Panc1 (cell line): ENCODE results near the gene CEP120. TPM values are rescaled to one million over a fixed set of nuclear protein-coding genes. Genes with fewer than 3 reads are reported as not detected.

ENCODE experiments used
- ATAC-seq: fragments of 200-7000 bp; cut with Tn5 transposase; 2 replicates; pipeline ENCODE4 v1.9.1; 2020; ENCODE audit warnings: mild to moderate bottlenecking, moderate library complexity
- BruUV-seq: library from RNA; stranded (reverse); fragments of 400-500 nt; replicated peaks from 2 replicates; lab custom pipeline; 2021; lab: Mats Ljungman, UMichigan
- CTCF ChIA-PET: fragments of 300-600 bp; sonication (Branson Sonifier 250); formaldehyde crosslinking; loops from one replicate; lab custom pipeline; 2022; ENCODE audit warnings: antibody characterized with exemption; lab: Charles Lee
- POLR2A ChIA-PET: fragments of 300-600 bp; sonication (Branson Sonifier 250); formaldehyde crosslinking; loops from one replicate; lab custom pipeline; 2022; ENCODE audit warnings: antibody characterized with exemption; lab: Charles Lee
- DNase-seq: peaks from one replicate; pipeline ENCODE4 v3.0.0-alpha.2; 2010; ENCODE audit warnings: low read depth, low spot score
- H3K27ac ChIP-seq: 2 replicates; pipeline ENCODE4 v1.5.1; 2011; ENCODE audit warnings: mild to moderate bottlenecking, low read length, inconsistent platforms
- H3K27me3 ChIP-seq: fragments of 200-500 bp; sonication (Bioruptor generic); 2 replicates; pipeline ENCODE4 v1.6.0; 2014; ENCODE audit warnings: low read length, inconsistent platforms; ENCODE audit not compliant: control insufficient read depth, insufficient read depth
- H3K36me3 ChIP-seq: fragments of 200-500 bp; sonication (Bioruptor generic); 2 replicates; pipeline ENCODE4 v1.5.1; 2014; ENCODE audit warnings: inconsistent platforms, mild to moderate bottlenecking, low read length, moderate library complexity; ENCODE audit not compliant: control insufficient read depth, insufficient read depth
- H3K4me1 ChIP-seq: 2 replicates; pipeline ENCODE4 v1.5.1; 2011; ENCODE audit warnings: inconsistent platforms, mild to moderate bottlenecking, low read length, moderate library complexity; ENCODE audit not compliant: control insufficient read depth, insufficient read depth
- H3K4me3 ChIP-seq, 2 experiments: 2 replicates each; pipeline ENCODE4 v1.5.1; 2011 to 2012; ENCODE audit warnings: low read depth in 2 of 2, low read length in 2 of 2, mild to moderate bottlenecking in 2 of 2, inconsistent platforms in 1 of 2, moderate library complexity in 1 of 2
- H3K9me3 ChIP-seq: fragments of 200-500 bp; sonication (Bioruptor generic); 2 replicates; pipeline ENCODE4 v1.5.1; 2014; ENCODE audit warnings: low read depth, mild to moderate bottlenecking, inconsistent platforms, low read length, moderate library complexity; ENCODE audit not compliant: control insufficient read depth, insufficient read depth
- CTCF ChIP-seq: fragments of 450-650 bp; IDR thresholded peaks from 2 replicates; pipeline ENCODE4 v1.5.1; 2017; ENCODE audit warnings: mild to moderate bottlenecking
- POLR2AphosphoS5 ChIP-seq: IDR thresholded peaks from 2 replicates; pipeline ENCODE4 v1.6.1; 2012; ENCODE audit warnings: mild to moderate bottlenecking, low read depth, low read length, moderate library complexity
- SIN3A ChIP-seq: IDR thresholded peaks from 2 replicates; pipeline ENCODE4 v1.6.1; 2012; ENCODE audit warnings: low read depth, mild to moderate bottlenecking, low read length, moderate library complexity, borderline replicate concordance; ENCODE audit not compliant: insufficient read depth
- TCF7L2 ChIP-seq: IDR thresholded peaks from 2 replicates; pipeline ENCODE4 v1.6.1; 2011; ENCODE audit warnings: mild to moderate bottlenecking, low read depth, low read length, inconsistent platforms
- in situ Hi-C: cut with HindIII; loops from 2 replicates; pipeline ENCODE4 v1.10.0; 2016; ENCODE audit warnings: low sequenced_read_pairs, low pct_unique_long_range_greater_than_20kb
- intact Hi-C: fragments of 100-400 bp; cut with micrococcal nuclease; formaldehyde crosslinking; loops from one replicate; pipeline ENCODE4 v1.10.0; 2022; ENCODE audit not compliant: unreplicated experiment
- total RNA-seq: library from RNA; stranded (reverse); gene quantifications from one replicate; pipeline ENCODE4 v1.2.1, GENCODE V29; 2021; ENCODE audit not compliant: unreplicated experiment
- TF ChIP-seq, protein P1 (sequence below), 2 experiments: IDR thresholded peaks; 2 replicates each; pipeline ENCODE4 v1.6.1; 2011 to 2012; ENCODE audit warnings: low read depth in 2 of 2, control low read depth in 1 of 2, low read length in 1 of 2, mild to moderate bottlenecking in 1 of 2, moderate library complexity in 1 of 2; ENCODE audit not compliant: insufficient read depth in 1 of 2

The CEP120 gene
- total RNA-seq, 1 experiment from 2014 or later: 20.1 TPM

- no peak for TF ChIP-seq SIN3A
- no peak for TF ChIP-seq CTCF
- no peak for TF ChIP-seq TCF7L2
- TF ChIP-seq, protein P1, sequence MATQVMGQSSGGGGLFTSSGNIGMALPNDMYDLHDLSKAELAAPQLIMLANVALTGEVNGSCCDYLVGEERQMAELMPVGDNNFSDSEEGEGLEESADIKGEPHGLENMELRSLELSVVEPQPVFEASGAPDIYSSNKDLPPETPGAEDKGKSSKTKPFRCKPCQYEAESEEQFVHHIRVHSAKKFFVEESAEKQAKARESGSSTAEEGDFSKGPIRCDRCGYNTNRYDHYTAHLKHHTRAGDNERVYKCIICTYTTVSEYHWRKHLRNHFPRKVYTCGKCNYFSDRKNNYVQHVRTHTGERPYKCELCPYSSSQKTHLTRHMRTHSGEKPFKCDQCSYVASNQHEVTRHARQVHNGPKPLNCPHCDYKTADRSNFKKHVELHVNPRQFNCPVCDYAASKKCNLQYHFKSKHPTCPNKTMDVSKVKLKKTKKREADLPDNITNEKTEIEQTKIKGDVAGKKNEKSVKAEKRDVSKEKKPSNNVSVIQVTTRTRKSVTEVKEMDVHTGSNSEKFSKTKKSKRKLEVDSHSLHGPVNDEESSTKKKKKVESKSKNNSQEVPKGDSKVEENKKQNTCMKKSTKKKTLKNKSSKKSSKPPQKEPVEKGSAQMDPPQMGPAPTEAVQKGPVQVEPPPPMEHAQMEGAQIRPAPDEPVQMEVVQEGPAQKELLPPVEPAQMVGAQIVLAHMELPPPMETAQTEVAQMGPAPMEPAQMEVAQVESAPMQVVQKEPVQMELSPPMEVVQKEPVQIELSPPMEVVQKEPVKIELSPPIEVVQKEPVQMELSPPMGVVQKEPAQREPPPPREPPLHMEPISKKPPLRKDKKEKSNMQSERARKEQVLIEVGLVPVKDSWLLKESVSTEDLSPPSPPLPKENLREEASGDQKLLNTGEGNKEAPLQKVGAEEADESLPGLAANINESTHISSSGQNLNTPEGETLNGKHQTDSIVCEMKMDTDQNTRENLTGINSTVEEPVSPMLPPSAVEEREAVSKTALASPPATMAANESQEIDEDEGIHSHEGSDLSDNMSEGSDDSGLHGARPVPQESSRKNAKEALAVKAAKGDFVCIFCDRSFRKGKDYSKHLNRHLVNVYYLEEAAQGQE (IDR thresholded peaks at IDR 0.05; ENCODE audit: insufficient read depth in 1 of 2, low read depth in 2 of 2, low read length in 1 of 2): no peak
- TF ChIP-seq POLR2AphosphoS5: no peak
- in situ Hi-C loops: no loop called here
- Histone ChIP-seq H3K4me1 (no peaks in the 10 kb centered on the region), H3K27ac (no peak overlapping the region), H3K36me3 (no peaks in the 10 kb centered on the region), H3K4me3 (no peak overlapping the region), H3K27me3 (peaks cover 6% of the 10 kb centered on the region; the same call in 1 of the 2 replicates), H3K9me3 (no peaks in the 10 kb centered on the region)
- no peak for ATAC-seq
- BruUV-seq: no TSS peak
- DNase-seq: no peak
- CTCF ChIA-PET: no interaction called here
- intact Hi-C loops: no loop called here
- POLR2A ChIA-PET: no interaction called here
Observed at GRCh38 chr5:123450114-123450513, 26.9 kb upstream of the CEP120 start.

DNA sequence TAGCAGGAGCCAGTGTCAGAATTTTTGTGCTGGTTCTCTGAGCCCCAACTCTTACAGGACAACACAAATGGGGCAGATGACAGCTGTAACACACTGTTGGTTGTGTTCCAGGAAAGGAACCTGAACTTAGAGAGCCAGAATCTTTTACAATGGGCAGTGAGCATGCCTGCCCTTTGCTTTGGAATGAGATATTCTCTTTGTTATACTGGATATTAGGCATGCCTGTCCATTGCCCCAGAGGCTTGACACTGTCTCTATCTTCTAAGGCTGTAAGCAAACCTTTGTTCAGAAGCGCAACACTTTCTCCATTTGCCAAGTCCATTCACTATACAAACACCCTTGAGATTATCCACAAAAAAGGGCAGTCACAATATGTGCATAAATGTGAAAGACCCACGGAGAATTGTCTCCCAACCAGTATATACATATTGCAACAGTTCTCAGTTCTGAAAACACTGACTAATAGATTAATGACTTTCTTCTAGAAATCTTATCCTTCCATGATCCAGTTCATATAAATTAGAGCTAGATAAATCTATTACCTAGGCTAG lies 26.3 kb upstream of the CEP120 start:
- ChIA-PET POLR2A (no interaction called here), CTCF (no interaction called here)
- TF ChIP-seq SIN3A (no peak), POLR2AphosphoS5 (no peak), CTCF (no peak), TCF7L2 (no peak)
- TF ChIP-seq, protein P1 (IDR thresholded peaks at IDR 0.05; ENCODE audit: insufficient read depth in 1 of 2, low read depth in 2 of 2, low read length in 1 of 2): no peak
- H3K27me3 ChIP-seq: peaks cover 8% of the 10 kb centered on the region; the same call in 1 of the 2 replicates
- H3K36me3 ChIP-seq: no peaks in the 10 kb centered on the region
- intact Hi-C loops (no loop called here), in situ Hi-C loops (no loop called here)
- H3K9me3 ChIP-seq: no peaks in the 10 kb centered on the region
- no peak overlapping the region for H3K4me3 ChIP-seq
- ATAC-seq: no peak
- BruUV-seq: no TSS peak
- H3K4me1 ChIP-seq: no peaks in the 10 kb centered on the region
- H3K27ac ChIP-seq: no peak overlapping the region
- DNase-seq: no peak
